K562 (cell line): Measurements from ENCODE around the gene MRM2. TPM values are rescaled to one million over a fixed set of nuclear protein-coding genes. Genes with fewer than 3 reads are reported as not detected.

ENCODE experiments used
- ATAC-seq: fragments of 200-7000 bp; cut with Tn5 transposase; 3 replicates; pipeline ENCODE4 v1.9.1; 2020; ENCODE audit warnings: moderate library complexity
- BruUV-seq: library from RNA; stranded (reverse); fragments of 400-500 nt; replicated peaks from 2 replicates; lab custom pipeline; 2021; lab: Mats Ljungman, UMichigan
- CTCF ChIA-PET: fragments of 300-600 bp; formaldehyde crosslinking; extraction: SDS; loops from one replicate; lab custom pipeline; 2021; ENCODE audit warnings: low intra/inter-chr PET ratio; lab: Yijun Ruan, JAX
- POLR2A ChIA-PET: fragments of 300-600, 350-650 bp; sonication (Branson Sonifier 250); formaldehyde crosslinking; extraction: SDS; loops from one replicate; lab custom pipeline; 2021; ENCODE audit warnings: antibody characterized with exemption, inconsistent platforms; lab: Yijun Ruan, JAX
- DNase-seq, 4 experiments: peaks; one replicate each; pipeline versions ENCODE4 v3.0.0 to v3.0.0-alpha.2; 2011 to 2018; ENCODE audit warnings: low spot score in 3 of 4, mixed read lengths in 3 of 4; ENCODE audit errors: extremely low read depth in 1 of 4
- FAIRE-seq: peaks from 2 replicates; lab custom pipeline; 2011; peaks lifted over from hg19 to GRCh38; lab: Jason Lieb, UNC
- H2AFZ ChIP-seq: 2 replicates; pipeline ENCODE4 v1.6.0; 2011; ENCODE audit warnings: low read depth, low read length, control low read depth, inconsistent platforms
- H3K27ac ChIP-seq: fragments of 200-600 bp; 3 replicates; pipeline ENCODE4 v1.8.0; 2011; ENCODE audit warnings: low read depth, mild to moderate bottlenecking, control low read depth, inconsistent platforms, low read length, moderate library complexity, mixed read lengths; ENCODE audit errors: extremely low read depth
- H3K27me3 ChIP-seq, 2 experiments: fragments of 300-600 bp in 1 of 2; 2 replicates in 1 of 2; 3 replicates in 1 of 2; pipeline versions ENCODE4 v1.6.0 to v1.8.0; 2011; ENCODE audit warnings: inconsistent platforms in 2 of 2, low read length in 2 of 2, mild to moderate bottlenecking in 1 of 2, mixed read lengths in 1 of 2, moderate library complexity in 1 of 2; ENCODE audit not compliant: control insufficient read depth in 2 of 2, insufficient read depth in 2 of 2
- H3K36me3 ChIP-seq: fragments of 300-600 bp; 3 replicates; pipeline ENCODE4 v1.8.0; 2011; ENCODE audit warnings: mild to moderate bottlenecking, low read length, inconsistent platforms; ENCODE audit not compliant: control insufficient read depth, insufficient read depth
- H3K4me1 ChIP-seq, 2 experiments: fragments of 200-600 bp in 1 of 2; replicated peaks in 1 of 2; 2 replicates in 1 of 2; 3 replicates in 1 of 2; pipeline versions ENCODE4 v1.5.1 to v1.8.0; 2011; ENCODE audit warnings: inconsistent platforms in 2 of 2, low read length in 2 of 2, mild to moderate bottlenecking in 1 of 2, mixed read lengths in 1 of 2, moderate library complexity in 1 of 2; ENCODE audit not compliant: control insufficient read depth in 2 of 2, insufficient read depth in 2 of 2
- H3K4me2 ChIP-seq: 2 replicates; pipeline ENCODE4 v1.6.1; 2011; ENCODE audit warnings: low read length, control low read depth, inconsistent platforms, mixed read lengths; ENCODE audit not compliant: insufficient read depth
- H3K4me3 ChIP-seq: fragments of 200-600 bp; sonication (generic), shearing (Covaris generic); 2 replicates; pipeline ENCODE4 v1.5.1; 2016; ENCODE audit warnings: control low read depth, inconsistent platforms
- H3K79me2 ChIP-seq: fragments of 200-600 bp; 3 replicates; pipeline ENCODE4 v1.8.0; 2011; ENCODE audit warnings: low read length, inconsistent platforms; ENCODE audit not compliant: control insufficient read depth, insufficient read depth
- H3K9ac ChIP-seq, 2 experiments: 2 replicates each; pipeline versions ENCODE4 v1.6.0 to v1.6.1; 2011; ENCODE audit warnings: low read depth in 2 of 2, low read length in 2 of 2, control low read depth in 1 of 2, inconsistent platforms in 1 of 2, mild to moderate bottlenecking in 1 of 2, mixed read lengths in 1 of 2; ENCODE audit not compliant: insufficient read depth in 1 of 2
- H3K9me1 ChIP-seq: one replicate; pipeline ENCODE4 v1.6.0; 2011; ENCODE audit warnings: inconsistent platforms, mild to moderate bottlenecking, low read length, moderate library complexity; ENCODE audit not compliant: control insufficient read depth, insufficient read depth
- H3K9me3 ChIP-seq: replicated peaks from 2 replicates; pipeline ENCODE4 v1.5.1; 2011; ENCODE audit warnings: low read depth, low read length, inconsistent platforms; ENCODE audit not compliant: control insufficient read depth, insufficient read depth
- H4K20me1 ChIP-seq: replicated peaks from 2 replicates; pipeline ENCODE4 v1.6.1; 2011; ENCODE audit warnings: low read length, inconsistent platforms, mixed read lengths; ENCODE audit not compliant: control insufficient read depth, insufficient read depth
- CSDE1 ChIP-seq, 2 experiments: fragments of 450-650 bp; IDR thresholded peaks; 2 replicates each; pipeline ENCODE4 v1.6.1; 2016; ENCODE audit warnings: mild to moderate bottlenecking in 1 of 2
- HDAC1 ChIP-seq, 2 experiments: fragments of 450-650 bp; IDR thresholded peaks; 2 replicates each; pipeline ENCODE4 v1.6.1; 2016 to 2017; ENCODE audit warnings: inconsistent platforms in 1 of 2, mild to moderate bottlenecking in 1 of 2, moderate library complexity in 1 of 2
- LEF1 ChIP-seq: fragments of 450-650 bp; IDR thresholded peaks from 2 replicates; pipeline ENCODE4 v1.6.1; 2016; ENCODE audit warnings: mild to moderate bottlenecking
- POLR2G ChIP-seq: fragments of 200-400 bp; formaldehyde crosslinking; IDR thresholded peaks from 2 replicates; pipeline ENCODE4 v1.6.1; 2017; ENCODE audit warnings: low read depth, mild to moderate bottlenecking, antibody characterized with exemption, low read length, moderate library complexity
- POLR3G ChIP-seq: IDR thresholded peaks from 2 replicates; pipeline ENCODE4 v1.6.1; 2011; ENCODE audit not compliant: insufficient read length, insufficient replicate concordance; ENCODE audit errors: extremely low read depth
- TBP ChIP-seq: optimal IDR thresholded peaks from 2 replicates; pipeline ENCODE3; 2011; ENCODE audit warnings: low read depth, low read length, improper control_type of control experiment
- TCF7L2 ChIP-seq: fragments of 150-350 bp; IDR thresholded peaks from 2 replicates; pipeline ENCODE4 v1.6.1; 2016; ENCODE audit warnings: low read depth, mild to moderate bottlenecking, low read length, moderate library complexity
- THRB ChIP-seq: fragments of 450-650 bp; formaldehyde crosslinking; conservative IDR thresholded peaks from 2 replicates; pipeline ENCODE4 v1.4.0; 2022; ENCODE audit warnings: mild to moderate bottlenecking, missing genetic modification characterization
- ZNF707 ChIP-seq: fragments of 250-450 bp; sonication (Bioruptor Pico); conservative IDR thresholded peaks from 2 replicates; pipeline ENCODE4 v1.8.0; 2022; ENCODE audit warnings: inconsistent platforms, mild to moderate bottlenecking, moderate library complexity
- WGBS: fragments of 100-300 bp; shearing (Covaris generic); methylation state at CpG from one replicate; pipeline ENCODE4 v1.1.6; 2016; ENCODE audit warnings: low coverage, mixed read lengths; ENCODE audit not compliant: insufficient coverage; ENCODE audit errors: missing lambda C conversion rate; 5-methylcytosine and 5-hydroxymethylcytosine counted together
- in situ Hi-C: fragments of 300-500 bp; cut with MboI; formaldehyde crosslinking; loops from 4 replicates; pipeline ENCODE4 v1.15.0; 2018; ENCODE audit warnings: inconsistent platforms, mixed read lengths
- intact Hi-C: fragments of 100-400 bp; cut with micrococcal nuclease; formaldehyde crosslinking; loops from 2 replicates; pipeline ENCODE4 v1.14.2; 2022
- polyA plus RNA-seq, 8 experiments: library from polyadenylated mRNA; depleted of rRNA in 4 of 8; stranded (reverse) in 5 of 8; unstranded in 3 of 8; fragments of >200 nt; fragmentation: Nextera tagmentation in 2 of 8; fragmentation: Illumina TruSeq in 1 of 8; extraction: Ambion mirVana in 2 of 8; extraction: Trizol in 1 of 8; gene quantifications; 2 replicates each; pipeline versions ENCODE4 v1.2.1 to v1.2.3, GENCODE V29; 2011 to 2014; ENCODE audit warnings: inconsistent platforms in 1 of 8, missing spikeins in 1 of 8
- total RNA-seq, 7 experiments: library from RNA; depleted of rRNA in 6 of 7; stranded (reverse); fragments of >200 nt in 6 of 7; fragmentation: Illumina TruSeq in 2 of 7; extraction: Trizol in 2 of 7; gene quantifications; 2 replicates each; pipeline versions ENCODE4 v1.2.1 to v1.2.3, GENCODE V29; 2011 to 2021; ENCODE audit warnings: low replicate concordance in 1 of 7
- TF ChIP-seq, protein P1 (sequence below): fragments of 250-450 bp; sonication (Bioruptor Pico); IDR thresholded peaks from 2 replicates; pipeline ENCODE4 v1.8.0; 2021; ENCODE audit warnings: mild to moderate bottlenecking, moderate library complexity

MRM2 gene
- total and polyA plus RNA-seq, 9 of the 15 experiments (the other 6 are each of a cell fraction or from before 2014, with no cell fraction given): 32.4 to 116 (median 50.5) TPM

DNA sequence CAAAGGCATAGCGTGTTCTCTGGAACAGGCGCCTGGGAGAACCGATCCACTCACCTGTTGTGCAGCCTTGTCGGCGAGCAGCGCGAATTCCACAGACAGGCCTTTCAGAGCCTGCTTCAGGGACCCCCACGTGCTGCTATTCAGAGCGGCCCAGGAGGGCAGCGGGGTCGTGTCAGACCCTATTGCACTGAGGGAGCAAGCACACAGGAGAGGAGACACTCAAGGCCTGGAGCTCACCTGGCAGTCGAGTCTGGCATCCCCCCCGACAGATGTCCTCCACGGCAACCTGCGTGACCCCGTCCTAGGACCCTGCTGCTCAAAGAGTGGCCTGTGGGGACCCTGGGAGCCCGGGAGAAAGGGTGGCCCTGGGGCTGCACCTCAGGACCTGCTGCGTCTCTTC is 21.2 kb upstream of the MRM2 start:
- CTCF ChIA-PET: no interaction called here
- DNase-seq (no peak), FAIRE-seq (no peak), ATAC-seq (no peak)
- intact Hi-C loops (no loop called here), in situ Hi-C loops (no loop called here)
- Histone ChIP-seq H3K27ac (no peak overlapping the region), H3K4me2 (no peak overlapping the region), H3K79me2 (no peaks in the 10 kb centered on the region), H3K9ac (no peak overlapping the region; a peak in 1 of 4 replicates), H2AFZ (no peak overlapping the region), H3K4me3 (no peak overlapping the region), H3K9me3 (no peaks in the 10 kb centered on the region), H4K20me1 (no peaks in the 10 kb centered on the region), H3K36me3 (peaks cover 38% of the 10 kb centered on the region; the same call in 2 of the 3 replicates), H3K4me1 (peaks cover 0 to 8% of the 10 kb centered on the region in 2 experiments; a peak in 1 of 5 replicates), H3K27me3 (no peaks in the 10 kb centered on the region), H3K9me1 (no peaks in the 10 kb centered on the region)
- no peak for TF ChIP-seq CSDE1 (IDR thresholded peaks at IDR 0.05)
- TF ChIP-seq POLR2G: 0 out of 2 replicates have a peak, but pooled peaks have one; percentile 17
- no TSS peak for BruUV-seq
- WGBS: 88% methylated on average over 17 of the region's 18 CpGs
- POLR2A ChIA-PET: no interaction called here

- H3K36me3 ChIP-seq: peaks cover 47% of the 10 kb centered on the region; the same call in 2 of the 3 replicates
- DNase-seq (no peak), FAIRE-seq (no peak), ATAC-seq (no peak)
- POLR2A ChIA-PET: interaction anchor here (0.7 to 0.8 kb wide), 2 partner anchors 8 to 74 kb away, joined by 3 to 4 read pairs; no protein-coding TSS in a partner anchor
- no peak overlapping the region for H3K27ac ChIP-seq
- no peaks in the 10 kb centered on the region for H4K20me1 ChIP-seq
- H3K4me1 ChIP-seq: peaks cover 0 to 9% of the 10 kb centered on the region in 2 experiments; a peak in 1 of 5 replicates
- H3K79me2 ChIP-seq: no peaks in the 10 kb centered on the region
- CTCF ChIA-PET: no interaction called here
- in situ Hi-C loops: no loop called here
- BruUV-seq: no TSS peak
- H3K27me3 ChIP-seq: no peaks in the 10 kb centered on the region
- no peak overlapping the region for H3K4me2 ChIP-seq
- H3K9me3 ChIP-seq: no peaks in the 10 kb centered on the region
- 75% methylated on average over 11 of the region's 14 CpGs for WGBS
- intact Hi-C loops: no loop called here
- no peaks in the 10 kb centered on the region for H3K9me1 ChIP-seq
- no peak overlapping the region for H3K9ac ChIP-seq
- H3K4me3 ChIP-seq: no peak overlapping the region
- no peak for TF ChIP-seq ZNF707 (CRISPR knock-in tag)
- TF ChIP-seq TBP: no peak
- TF ChIP-seq TCF7L2: no peak
- TF ChIP-seq LEF1: no peak
- TF ChIP-seq POLR3G: no peak
- TF ChIP-seq THRB: no peak
- TF ChIP-seq HDAC1 (IDR thresholded peaks at IDR 0.05): no peak
- TF ChIP-seq, protein P1, sequence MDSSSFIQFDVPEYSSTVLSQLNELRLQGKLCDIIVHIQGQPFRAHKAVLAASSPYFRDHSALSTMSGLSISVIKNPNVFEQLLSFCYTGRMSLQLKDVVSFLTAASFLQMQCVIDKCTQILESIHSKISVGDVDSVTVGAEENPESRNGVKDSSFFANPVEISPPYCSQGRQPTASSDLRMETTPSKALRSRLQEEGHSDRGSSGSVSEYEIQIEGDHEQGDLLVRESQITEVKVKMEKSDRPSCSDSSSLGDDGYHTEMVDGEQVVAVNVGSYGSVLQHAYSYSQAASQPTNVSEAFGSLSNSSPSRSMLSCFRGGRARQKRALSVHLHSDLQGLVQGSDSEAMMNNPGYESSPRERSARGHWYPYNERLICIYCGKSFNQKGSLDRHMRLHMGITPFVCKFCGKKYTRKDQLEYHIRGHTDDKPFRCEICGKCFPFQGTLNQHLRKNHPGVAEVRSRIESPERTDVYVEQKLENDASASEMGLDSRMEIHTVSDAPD (CRISPR knock-in tag): no peak
- H2AFZ ChIP-seq: no peak overlapping the region
These were observed 19.6 kb upstream of the MRM2 start for GRCh38 chr7:2261611-2262010.
